Measurements from ENCODE around the gene EPHA6. TPM values are rescaled to one million over a fixed set of nuclear protein-coding genes. Genes with fewer than 3 reads are reported as not detected.

Gene EPHA6
- total and polyA plus RNA-seq, 2 donors (not counting 1 experiment from before 2014, with no cell fraction given): not detected

- ChIA-PET POLR2A (no interaction called here), CTCF (no interaction called here)
- Histone ChIP-seq H3K4me1 (ENCODE audit: control insufficient read depth in 2 of 2, insufficient read depth in 2 of 2, low read length in 2 of 2) (no peaks in the 10 kb centered on the region), H3K9ac (ENCODE audit: low read length) (no peak overlapping the region), H3K36me3 (replicated peaks in 1 of 2; ENCODE audit: control extremely low read depth in 1 of 2, control insufficient read depth in 1 of 2, extremely low read depth in 1 of 2, insufficient read depth in 2 of 2, low read length in 1 of 2) (no peaks in the 10 kb centered on the region), H3K4me3 (ENCODE audit: control extremely low read depth in 1 of 5, extremely low read depth in 1 of 5, insufficient read depth in 1 of 5, low read depth in 2 of 5, low read length in 4 of 5) (no peak overlapping the region), H3K9me3 (ENCODE audit: control extremely low read depth in 1 of 3, control insufficient read depth in 2 of 3, insufficient read depth in 1 of 3, low read length in 2 of 3) (no peaks in the 10 kb centered on the region), H2AFZ (ENCODE audit: insufficient read depth, low read depth, low read length, poor library complexity, severe bottlenecking) (no peak overlapping the region), H3K27me3 (replicated peaks in 1 of 4; ENCODE audit: control extremely low read depth in 1 of 4, control insufficient read depth in 3 of 4, insufficient read depth in 4 of 4, low read length in 3 of 4) (no peaks in the 10 kb centered on the region), H3K79me2 (ENCODE audit: control insufficient read depth, insufficient read depth, low read length) (no peaks in the 10 kb centered on the region), H3K27ac (ENCODE audit: low read length in 2 of 2) (no peak overlapping the region), H4K20me1 (ENCODE audit: control insufficient read depth, insufficient read depth, low read length, poor library complexity, severe bottlenecking) (no peaks in the 10 kb centered on the region), H3K4me2 (replicated peaks; ENCODE audit: low read depth, low read length, poor library complexity, severe bottlenecking) (no peak overlapping the region)
- ATAC-seq (ENCODE audit: low read depth): no peak
- DNase-seq: no peak
- Mint-ChIP-seq H3K27ac (no peak overlapping the region), H3K9me3 (ENCODE audit: insufficient read depth) (peaks cover 2% of the 10 kb centered on the region), H3K4me3 (no peak overlapping the region), H3K27me3 (no peaks in the 10 kb centered on the region), H3K4me1 (no peaks in the 10 kb centered on the region)
- intact Hi-C loops (cut with micrococcal nuclease): no loop called here
- TF ChIP-seq, protein P1, sequence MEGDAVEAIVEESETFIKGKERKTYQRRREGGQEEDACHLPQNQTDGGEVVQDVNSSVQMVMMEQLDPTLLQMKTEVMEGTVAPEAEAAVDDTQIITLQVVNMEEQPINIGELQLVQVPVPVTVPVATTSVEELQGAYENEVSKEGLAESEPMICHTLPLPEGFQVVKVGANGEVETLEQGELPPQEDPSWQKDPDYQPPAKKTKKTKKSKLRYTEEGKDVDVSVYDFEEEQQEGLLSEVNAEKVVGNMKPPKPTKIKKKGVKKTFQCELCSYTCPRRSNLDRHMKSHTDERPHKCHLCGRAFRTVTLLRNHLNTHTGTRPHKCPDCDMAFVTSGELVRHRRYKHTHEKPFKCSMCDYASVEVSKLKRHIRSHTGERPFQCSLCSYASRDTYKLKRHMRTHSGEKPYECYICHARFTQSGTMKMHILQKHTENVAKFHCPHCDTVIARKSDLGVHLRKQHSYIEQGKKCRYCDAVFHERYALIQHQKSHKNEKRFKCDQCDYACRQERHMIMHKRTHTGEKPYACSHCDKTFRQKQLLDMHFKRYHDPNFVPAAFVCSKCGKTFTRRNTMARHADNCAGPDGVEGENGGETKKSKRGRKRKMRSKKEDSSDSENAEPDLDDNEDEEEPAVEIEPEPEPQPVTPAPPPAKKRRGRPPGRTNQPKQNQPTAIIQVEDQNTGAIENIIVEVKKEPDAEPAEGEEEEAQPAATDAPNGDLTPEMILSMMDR (IDR thresholded peaks at IDR 0.05): no peak
- no peak for TF ChIP-seq EZH2 (IDR thresholded peaks at IDR 0.05; ENCODE audit: borderline replicate concordance, insufficient read depth, low read depth, low read length, poor library complexity, severe bottlenecking)
These were observed 255.9 kb downstream of the EPHA6 start for GRCh38 chr3:97070302-97070701.

GRCh38 chr3:97074546-97074945, 260.2 kb downstream of the EPHA6 start:
- no peaks in the 10 kb centered on the region for H3K79me2 ChIP-seq (ENCODE audit: control insufficient read depth, insufficient read depth, low read length)
- ATAC-seq (ENCODE audit: low read depth) (no peak), DNase-seq (no peak)
- Mint-ChIP-seq H3K9me3 (ENCODE audit: insufficient read depth) (peaks cover 2% of the 10 kb centered on the region), H3K27me3 (no peaks in the 10 kb centered on the region), H3K4me3 (no peak overlapping the region), H3K4me1 (no peaks in the 10 kb centered on the region), H3K27ac (no peak overlapping the region)
- H3K9ac ChIP-seq (ENCODE audit: low read length): no peak overlapping the region
- no peaks in the 10 kb centered on the region for H3K36me3 ChIP-seq (replicated peaks in 1 of 2; ENCODE audit: control extremely low read depth in 1 of 2, control insufficient read depth in 1 of 2, extremely low read depth in 1 of 2, insufficient read depth in 2 of 2, low read length in 1 of 2)
- no peaks in the 10 kb centered on the region for H4K20me1 ChIP-seq (ENCODE audit: control insufficient read depth, insufficient read depth, low read length, poor library complexity, severe bottlenecking)
- intact Hi-C loops (cut with micrococcal nuclease): no loop called here
- POLR2A ChIA-PET: no interaction called here
- no peaks in the 10 kb centered on the region for H3K27me3 ChIP-seq (replicated peaks in 1 of 4; ENCODE audit: control extremely low read depth in 1 of 4, control insufficient read depth in 3 of 4, insufficient read depth in 4 of 4, low read length in 3 of 4)
- no peaks in the 10 kb centered on the region for H3K9me3 ChIP-seq (ENCODE audit: control extremely low read depth in 1 of 3, control insufficient read depth in 2 of 3, insufficient read depth in 1 of 3, low read length in 2 of 3)
- H3K4me3 ChIP-seq (ENCODE audit: control extremely low read depth in 1 of 5, extremely low read depth in 1 of 5, insufficient read depth in 1 of 5, low read depth in 2 of 5, low read length in 4 of 5): no peak overlapping the region
- H2AFZ ChIP-seq (ENCODE audit: insufficient read depth, low read depth, low read length, poor library complexity, severe bottlenecking): no peak overlapping the region
- H3K4me1 ChIP-seq (ENCODE audit: control insufficient read depth in 2 of 2, insufficient read depth in 2 of 2, low read length in 2 of 2): no peaks in the 10 kb centered on the region
- H3K27ac ChIP-seq (ENCODE audit: low read length in 2 of 2): no peak overlapping the region
- no CpG with 5 or more reads among the region's 2 CpGs for WGBS (ENCODE audit: insufficient coverage)
- CTCF ChIA-PET: no interaction called here
- no peak overlapping the region for H3K4me2 ChIP-seq (replicated peaks; ENCODE audit: low read depth, low read length, poor library complexity, severe bottlenecking)
- TF ChIP-seq, protein P1 (IDR thresholded peaks at IDR 0.05): no peak
- TF ChIP-seq EZH2 (IDR thresholded peaks at IDR 0.05; ENCODE audit: borderline replicate concordance, insufficient read depth, low read depth, low read length, poor library complexity, severe bottlenecking): no peak

All from B cell (primary cell).